Thoracic aorta (tissue), 2 donors: ENCODE results near the gene P3H2. TPM values are rescaled to one million over a fixed set of nuclear protein-coding genes. Genes with fewer than 3 reads are reported as not detected.
"Not testable (repeated sequence)": the region's sequence is repeated elsewhere in the genome, so short reads cannot be mapped to it uniquely, and the experiment has no call there.

Source experiments
- ATAC-seq: fragments of 150-250 bp; one replicate; pipeline ENCODE4 v1.8.0; 2017; ENCODE audit warnings: low read depth; ENCODE audit not compliant: insufficient number of reproducible peaks, low FRiP score
- DNase-seq: peaks from one replicate; pipeline ENCODE4 v3.0.0-alpha.2; 2020; ENCODE audit warnings: low spot score
- H3K27ac ChIP-seq, 2 donors: fragments of 200-600 bp; sonication (generic); 1 replicate in 1 of 2; 2 replicates in 1 of 2; pipeline ENCODE4 v1.5.1; 2016; ENCODE audit warnings: mild to moderate bottlenecking in 2 of 2, moderate library complexity in 2 of 2
- H3K27me3 ChIP-seq: fragments of 200-600 bp; sonication (generic); replicated peaks from 2 replicates; pipeline ENCODE4 v1.6.0; 2016; ENCODE audit warnings: mild to moderate bottlenecking; ENCODE audit not compliant: insufficient read depth
- H3K36me3 ChIP-seq: fragments of 200-600 bp; sonication (generic); one replicate; pipeline ENCODE4 v1.5.1; 2016
- H3K4me1 ChIP-seq, 2 donors: fragments of 200-600 bp; sonication (generic); 1 replicate in 1 of 2; 2 replicates in 1 of 2; pipeline versions ENCODE4 v1.5.1 to v1.6.0; 2016; ENCODE audit warnings: low read depth in 2 of 2, mild to moderate bottlenecking in 1 of 2; ENCODE audit not compliant: control insufficient read depth in 1 of 2
- H3K4me3 ChIP-seq: fragments of 200-600 bp; sonication (generic); 2 replicates; pipeline ENCODE4 v1.5.1; 2016; ENCODE audit warnings: mild to moderate bottlenecking
- H3K9me3 ChIP-seq: fragments of 200-600 bp; sonication (generic); 2 replicates; pipeline ENCODE4 v1.5.1; 2016
- total RNA-seq, 2 donors: library from RNA; depleted of rRNA; stranded (reverse); fragments of >200 nt; gene quantifications; one replicate each; pipeline versions ENCODE4 v1.1.0 to v1.2.3, GENCODE V29; 2016
- TF ChIP-seq, protein P1 (sequence below): fragments of 200-600 bp; sonication (generic); IDR thresholded peaks from one replicate; pipeline ENCODE4 v1.5.1; 2019; ENCODE audit warnings: antibody characterized with exemption

Gene P3H2
- total RNA-seq, 2 donors from 2014 or later, result 19.3 to 28.4 TPM

DNA sequence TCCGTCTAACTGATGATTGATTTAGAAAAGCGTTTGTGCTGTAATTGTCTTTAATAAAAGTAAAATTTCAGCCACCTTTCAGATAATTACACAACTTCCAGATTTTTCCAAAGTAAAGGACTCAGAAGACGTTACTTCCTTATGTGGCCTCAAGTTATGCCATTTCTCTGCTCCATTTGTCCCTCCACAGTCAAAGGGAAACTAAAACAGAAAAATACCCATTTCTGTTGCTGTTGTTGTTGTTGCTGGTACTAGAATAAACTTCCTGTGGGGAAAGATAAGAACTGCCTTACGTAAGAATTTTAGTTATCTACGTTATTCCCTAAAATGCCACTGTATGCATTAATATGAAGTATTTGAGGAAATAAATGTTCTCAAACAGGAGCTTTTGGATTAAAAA is 153.9 kb downstream of the P3H2 start:
- DNase-seq (no peak), ATAC-seq (no peak)

DNA sequence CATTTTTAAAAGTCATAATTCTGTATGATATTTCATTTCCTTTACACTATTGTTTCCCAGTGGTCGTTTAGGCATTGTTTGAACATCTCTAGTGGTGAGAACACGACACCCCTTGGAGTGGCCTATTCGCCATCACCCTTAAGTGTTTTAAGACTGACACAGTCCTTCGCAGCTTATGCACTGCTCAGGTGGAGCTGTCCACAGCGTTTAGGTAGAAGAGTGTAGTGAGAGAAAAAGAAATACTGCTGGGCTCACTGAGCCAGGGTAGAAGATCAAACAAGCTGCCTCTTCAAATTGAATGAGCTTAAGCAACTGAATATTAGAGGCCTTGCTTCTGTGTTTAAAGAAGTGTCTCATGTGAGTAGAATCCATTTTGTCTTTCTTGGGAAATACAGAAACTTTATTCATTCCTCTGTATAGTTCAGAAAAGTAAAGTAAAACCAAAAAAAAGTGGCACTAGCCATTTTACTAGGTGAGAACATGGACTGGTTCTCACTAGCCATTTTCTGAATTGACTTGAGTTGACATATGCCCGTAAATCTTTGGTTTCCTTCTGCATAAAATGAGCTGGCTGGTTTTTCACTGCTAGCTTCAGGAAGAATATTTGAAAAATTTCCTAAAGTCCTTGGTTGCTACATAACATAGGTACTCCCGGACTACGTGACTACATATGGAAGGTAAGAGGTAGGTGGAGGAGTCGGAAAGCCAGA is 155.9 kb downstream of the P3H2 start:
- Histone ChIP-seq H3K9me3 (no peaks in the 10 kb centered on the region), H3K36me3 (no peaks in the 10 kb centered on the region), H3K4me3 (no peak overlapping the region), H3K27ac (no peak overlapping the region), H3K4me1 (peaks cover 0 to 3% of the 10 kb centered on the region in 2 donors), H3K27me3 (no peaks in the 10 kb centered on the region)
- ATAC-seq, result no peak
- TF ChIP-seq, protein P1, sequence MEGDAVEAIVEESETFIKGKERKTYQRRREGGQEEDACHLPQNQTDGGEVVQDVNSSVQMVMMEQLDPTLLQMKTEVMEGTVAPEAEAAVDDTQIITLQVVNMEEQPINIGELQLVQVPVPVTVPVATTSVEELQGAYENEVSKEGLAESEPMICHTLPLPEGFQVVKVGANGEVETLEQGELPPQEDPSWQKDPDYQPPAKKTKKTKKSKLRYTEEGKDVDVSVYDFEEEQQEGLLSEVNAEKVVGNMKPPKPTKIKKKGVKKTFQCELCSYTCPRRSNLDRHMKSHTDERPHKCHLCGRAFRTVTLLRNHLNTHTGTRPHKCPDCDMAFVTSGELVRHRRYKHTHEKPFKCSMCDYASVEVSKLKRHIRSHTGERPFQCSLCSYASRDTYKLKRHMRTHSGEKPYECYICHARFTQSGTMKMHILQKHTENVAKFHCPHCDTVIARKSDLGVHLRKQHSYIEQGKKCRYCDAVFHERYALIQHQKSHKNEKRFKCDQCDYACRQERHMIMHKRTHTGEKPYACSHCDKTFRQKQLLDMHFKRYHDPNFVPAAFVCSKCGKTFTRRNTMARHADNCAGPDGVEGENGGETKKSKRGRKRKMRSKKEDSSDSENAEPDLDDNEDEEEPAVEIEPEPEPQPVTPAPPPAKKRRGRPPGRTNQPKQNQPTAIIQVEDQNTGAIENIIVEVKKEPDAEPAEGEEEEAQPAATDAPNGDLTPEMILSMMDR, result no peak
- no peak for DNase-seq

More for the DNA sequence above, 153.9 kb downstream of the P3H2 start:
- Histone ChIP-seq H3K27me3 (no peaks in the 10 kb centered on the region), H3K27ac (no peak overlapping the region), H3K9me3 (no peaks in the 10 kb centered on the region), H3K36me3 (no peaks in the 10 kb centered on the region), H3K4me3 (no peak overlapping the region), H3K4me1 (peaks cover 0 to 1% of the 10 kb centered on the region in 2 donors)
- TF ChIP-seq, protein P1, result no peak

GRCh38 chr3:189962466-189962865 is 158.2 kb downstream of the P3H2 start:
- Histone ChIP-seq H3K4me1 (peaks cover 0 to 3% of the 10 kb centered on the region in 2 donors), H3K27me3 (no peaks in the 10 kb centered on the region), H3K4me3 (no peak overlapping the region), H3K9me3 (no peaks in the 10 kb centered on the region), H3K36me3 (no peaks in the 10 kb centered on the region), H3K27ac (no peak overlapping the region)
- TF ChIP-seq, protein P1, result no peak
- ATAC-seq (no peak), DNase-seq (no peak)

DNA sequence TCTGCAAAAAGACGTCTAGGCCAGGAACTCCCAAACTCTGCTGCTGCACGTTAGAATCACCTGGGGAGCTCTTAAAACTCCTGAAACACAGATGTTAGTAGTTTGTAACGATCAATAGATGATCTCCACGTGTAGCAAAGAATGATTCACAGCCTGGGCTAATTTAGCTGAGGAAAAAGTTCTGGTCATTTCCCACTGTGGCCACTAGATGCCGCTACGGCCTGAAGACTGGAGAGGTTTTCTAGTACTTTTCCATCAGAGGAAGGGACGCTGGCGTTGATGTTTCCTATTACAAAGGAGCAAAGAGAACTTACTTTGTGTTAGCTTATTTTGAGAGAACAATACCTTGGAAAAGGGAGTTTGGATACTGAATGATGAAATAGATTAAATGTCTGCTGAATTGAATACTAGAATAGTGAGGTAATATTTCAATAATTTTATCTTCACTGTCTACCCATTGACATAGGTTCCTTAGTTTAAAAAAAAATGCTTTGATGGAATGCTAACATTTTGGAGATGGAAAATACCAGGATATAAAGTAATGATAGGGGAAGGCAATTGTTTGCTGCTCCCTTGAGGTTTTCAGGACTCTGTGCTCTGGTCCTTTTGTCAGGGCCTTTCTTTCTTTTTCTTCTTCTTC is 159.1 kb downstream of the P3H2 start:
- H3K27ac ChIP-seq, result no peak overlapping the region
- no peaks in the 10 kb centered on the region for H3K36me3 ChIP-seq
- peak; percentile 8 for ATAC-seq

DNA sequence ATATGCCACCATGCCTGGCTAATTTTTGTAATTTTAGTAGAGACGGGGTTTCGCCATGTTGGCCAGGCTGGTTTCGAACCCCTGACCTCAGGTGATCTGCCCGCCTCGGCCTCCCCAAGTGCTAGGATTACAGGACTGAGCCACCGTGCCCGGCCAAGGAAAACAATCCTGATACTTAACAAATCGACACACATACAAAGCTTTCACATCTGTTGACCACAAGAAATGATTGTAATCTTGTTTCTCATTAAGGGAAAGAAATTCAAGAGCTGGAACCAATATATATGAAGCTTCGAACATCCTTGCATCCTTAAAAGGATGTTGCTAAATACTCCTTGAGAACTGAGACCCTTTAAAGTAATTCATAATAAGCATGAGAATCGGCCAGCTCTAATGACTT is 159.6 kb downstream of the P3H2 start:
- H3K4me3 ChIP-seq, H3K36me3 ChIP-seq, H3K4me1 ChIP-seq, H3K27ac ChIP-seq, H3K27me3 ChIP-seq, H3K9me3 ChIP-seq, ATAC-seq, DNase-seq: not testable (repeated sequence)

More for the DNA sequence above, 159.1 kb downstream of the P3H2 start:
- DNase-seq, result peak; percentile 37
- H3K4me1 ChIP-seq, result peaks cover 0 to 3% of the 10 kb centered on the region in 2 donors
- TF ChIP-seq, protein P1, result peak; percentile 90
- H3K27me3 ChIP-seq, result no peaks in the 10 kb centered on the region
- no peaks in the 10 kb centered on the region for H3K9me3 ChIP-seq
- no peak overlapping the region for H3K4me3 ChIP-seq
